ENCODE results near the gene GPR55.

GPR55 gene

GRCh38 chr2:230899786-230900185, 25.3 kb downstream of the GPR55 start:
- DNase-seq = peak; percentile 68

- peak; percentile 49 for DNase-seq
Observed at GRCh38 chr2:230899287-230899686, 25.8 kb downstream of the GPR55 start.

DNA sequence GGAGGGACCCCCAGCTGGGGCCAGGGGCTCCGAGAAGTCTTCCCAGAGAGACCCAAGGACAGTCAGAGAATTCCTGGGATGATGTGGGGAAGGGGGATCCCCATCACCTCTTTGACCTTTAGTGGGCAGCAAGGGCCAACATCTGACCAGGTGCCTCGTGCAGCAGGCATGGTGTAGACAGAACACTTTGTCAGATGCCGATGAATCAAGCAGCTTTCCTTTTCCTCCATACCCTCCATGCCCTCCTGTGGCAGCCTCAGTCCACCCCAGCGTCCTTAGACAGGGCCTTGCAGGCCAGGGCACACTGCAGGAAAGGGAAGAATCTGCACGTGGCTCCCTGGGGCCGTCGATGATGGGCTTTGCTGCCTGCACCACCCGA, 26.3 kb downstream of the GPR55 start:
- DNase-seq = peak; percentile 42

- DNase-seq = peak; percentile 52
Observed at GRCh38 chr2:230898016-230898712, 26.9 kb downstream of the GPR55 start.

- peak; percentile 42 for DNase-seq
Observed at GRCh38 chr2:230896346-230897115, 28.5 kb downstream of the GPR55 start.

- peak; percentile 47 for DNase-seq
Observed at GRCh38 chr2:230895536-230896345, 29.3 kb downstream of the GPR55 start.

DNA sequence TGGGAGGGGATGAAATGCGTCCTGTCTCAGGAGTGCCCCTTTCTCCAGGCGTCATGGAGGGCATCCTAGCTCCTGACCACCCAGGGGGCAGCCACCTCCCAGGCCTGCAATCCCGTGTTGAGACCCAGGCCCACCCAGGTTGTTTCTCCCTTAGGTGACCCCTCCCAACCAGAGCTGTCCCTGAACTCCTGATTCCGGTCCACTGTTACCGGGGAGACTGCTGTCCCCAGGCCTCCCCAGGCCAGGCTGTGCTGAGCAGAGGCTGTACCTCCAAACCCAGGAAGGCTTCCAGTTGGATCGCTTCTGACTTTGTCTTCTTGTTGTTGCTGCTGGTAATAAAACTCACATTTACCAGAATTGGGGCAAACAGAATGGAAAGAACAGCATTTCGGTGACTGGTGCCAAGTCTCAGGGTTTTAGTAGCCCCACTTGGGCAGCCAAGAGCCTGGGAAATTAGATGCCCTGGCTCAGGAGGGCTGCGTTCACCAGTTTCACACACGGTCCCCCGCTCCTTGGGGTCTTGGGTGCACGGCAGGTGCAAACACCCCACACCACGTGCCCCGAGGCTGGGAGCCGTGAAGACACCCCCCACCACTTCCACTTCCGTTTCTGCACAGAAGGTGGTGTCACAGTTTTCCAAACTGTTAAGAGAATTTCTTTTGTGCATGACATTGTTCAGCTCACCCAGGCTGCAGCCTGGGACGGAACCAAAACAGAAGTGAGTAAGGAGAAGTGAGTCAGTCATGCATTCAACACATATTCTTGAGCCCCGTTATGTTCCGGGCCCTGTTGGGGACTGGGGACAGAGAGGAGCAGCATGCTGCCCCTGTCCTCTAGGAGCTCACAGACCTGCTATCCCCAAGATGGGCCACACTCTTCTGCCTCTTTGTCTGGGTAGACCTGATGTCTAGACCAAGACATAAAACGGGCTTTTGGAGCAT, 30.9 kb downstream of the GPR55 start:
- peak; percentile 55 for DNase-seq

- peak; percentile 53 for DNase-seq
Observed at GRCh38 chr2:230893338-230893737, 31.7 kb downstream of the GPR55 start.

- no peak for DNase-seq
Observed at GRCh38 chr2:230891509-230891908, 33.5 kb downstream of the GPR55 start.

DNA sequence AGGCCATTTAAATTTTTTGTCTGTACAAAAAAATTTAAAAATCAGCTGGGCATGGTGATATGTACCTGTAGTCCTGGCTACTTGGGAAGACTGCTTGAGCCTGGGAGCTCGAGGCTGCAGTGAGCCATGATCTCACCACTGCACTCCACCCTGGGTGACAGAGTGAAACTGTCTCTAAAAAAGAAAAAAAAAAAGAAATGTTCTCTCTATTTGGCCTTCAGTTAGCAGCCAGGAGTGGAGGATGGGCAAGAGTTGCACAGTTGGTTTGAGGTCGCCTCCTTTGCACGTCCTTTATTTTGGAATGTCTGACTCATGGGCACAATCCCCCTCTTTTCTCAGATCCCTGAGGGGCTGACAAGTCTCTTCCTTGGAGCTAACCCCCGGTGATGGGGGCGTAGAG, 34.0 kb downstream of the GPR55 start:
- no peak for DNase-seq

- DNase-seq = no peak
Observed at GRCh38 chr2:230890646-230891045, 34.4 kb downstream of the GPR55 start.

GRCh38 chr2:230889911-230890601, 35.0 kb downstream of the GPR55 start:
- DNase-seq = no peak

DNA sequence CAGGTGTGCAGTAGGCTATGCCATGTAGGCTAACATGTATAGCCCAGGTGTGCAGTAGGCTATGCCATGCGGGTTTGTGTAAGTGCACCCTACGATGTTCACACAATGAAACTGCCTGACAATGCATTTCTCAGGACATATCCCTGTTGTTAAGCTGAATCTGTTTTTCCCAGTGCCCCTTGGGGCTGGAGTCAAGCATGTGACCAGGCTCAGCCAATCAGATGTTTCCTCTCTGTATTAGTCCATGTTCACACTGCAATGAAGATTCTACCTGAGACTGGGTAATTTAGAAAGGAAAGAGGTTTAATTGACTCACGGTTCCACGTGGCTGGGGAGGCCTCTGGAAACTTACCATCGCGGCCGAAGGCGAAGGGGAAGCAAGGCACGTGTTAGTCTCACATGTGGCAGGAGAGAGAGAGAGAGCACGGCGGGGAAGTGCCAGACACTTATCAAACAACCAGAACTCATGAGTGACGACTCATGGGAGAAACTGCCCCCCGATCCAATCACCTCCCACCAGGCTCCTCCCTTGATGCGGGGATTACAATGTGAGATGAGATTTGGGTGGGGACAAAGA, 36.1 kb downstream of the GPR55 start:
- no peak for DNase-seq

DNA sequence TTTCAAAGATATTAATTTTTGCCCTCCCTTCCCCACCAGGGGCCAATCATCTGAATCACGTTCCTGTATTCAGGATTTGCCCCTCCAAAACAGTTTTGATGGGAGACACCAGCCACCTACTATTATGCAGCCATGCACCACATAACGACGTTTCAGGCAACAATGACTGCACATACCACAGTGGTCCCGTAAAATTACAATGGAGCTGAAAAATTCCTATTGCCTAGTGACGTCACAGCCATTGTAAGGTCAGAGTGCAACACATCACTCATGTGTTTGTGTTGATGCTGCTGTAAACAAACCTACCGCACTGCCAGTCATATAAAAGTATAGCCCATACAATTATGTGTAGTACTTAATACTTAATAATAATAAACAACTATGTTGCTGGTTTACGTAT, 37.7 kb downstream of the GPR55 start:
- no peak for DNase-seq

- DNase-seq = no peak
Observed at GRCh38 chr2:230886671-230887071, 38.4 kb downstream of the GPR55 start.

DNA sequence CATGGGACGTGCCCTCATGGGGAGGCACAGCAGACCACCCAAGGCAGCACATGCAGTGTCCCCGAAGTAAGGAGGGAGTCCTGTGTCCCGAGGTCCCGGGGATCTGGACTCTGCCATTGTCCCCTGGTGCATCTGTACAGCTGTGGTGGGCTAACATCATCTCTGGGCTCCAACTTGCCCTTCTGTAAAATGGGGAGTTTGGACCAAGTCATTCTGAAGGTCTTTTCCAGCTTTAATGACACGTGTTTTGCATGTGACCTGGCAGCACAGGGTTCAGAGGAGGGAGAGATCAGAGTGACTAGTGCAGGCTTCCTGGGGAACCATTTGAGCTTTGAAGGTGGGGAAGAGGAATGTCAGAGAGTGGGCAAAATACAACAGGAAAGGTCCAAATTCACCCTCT, 38.8 kb downstream of the GPR55 start:
- DNase-seq = no peak

DNA sequence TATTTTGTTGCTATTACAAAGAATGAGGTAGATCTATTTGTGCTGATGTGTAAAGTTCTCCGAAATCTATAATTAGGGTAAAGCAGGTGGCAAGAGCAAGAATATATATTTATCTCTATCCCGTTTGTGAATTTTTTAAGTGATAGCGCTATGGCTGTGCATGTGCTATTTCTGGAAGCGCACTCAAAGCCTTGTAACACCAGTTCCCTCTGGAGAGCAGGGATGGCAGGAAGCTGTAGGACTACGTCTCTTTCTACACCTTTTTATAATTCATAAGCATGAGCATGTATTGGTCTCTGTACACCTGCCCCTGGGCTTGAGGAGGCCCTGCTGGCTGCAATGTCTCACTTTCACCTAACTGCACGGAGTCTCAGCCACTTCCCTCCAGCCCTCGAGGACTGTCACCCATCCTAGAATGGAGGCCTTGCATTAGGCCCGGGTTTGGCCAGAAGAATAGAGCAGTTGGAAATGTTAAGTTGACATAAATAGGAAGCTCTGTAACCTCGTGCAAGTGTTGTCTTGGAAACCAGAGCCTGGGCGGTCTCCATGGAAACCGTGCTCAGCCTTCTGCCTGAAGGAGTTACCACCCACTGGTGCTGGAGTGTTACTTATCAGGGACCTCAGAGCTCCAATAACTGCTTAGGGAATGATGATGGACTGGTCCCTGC, 39.4 kb downstream of the GPR55 start:
- no peak for DNase-seq

- peak; percentile 20 for DNase-seq
Observed at GRCh38 chr2:230881840-230882239, 43.2 kb downstream of the GPR55 start.

DNA sequence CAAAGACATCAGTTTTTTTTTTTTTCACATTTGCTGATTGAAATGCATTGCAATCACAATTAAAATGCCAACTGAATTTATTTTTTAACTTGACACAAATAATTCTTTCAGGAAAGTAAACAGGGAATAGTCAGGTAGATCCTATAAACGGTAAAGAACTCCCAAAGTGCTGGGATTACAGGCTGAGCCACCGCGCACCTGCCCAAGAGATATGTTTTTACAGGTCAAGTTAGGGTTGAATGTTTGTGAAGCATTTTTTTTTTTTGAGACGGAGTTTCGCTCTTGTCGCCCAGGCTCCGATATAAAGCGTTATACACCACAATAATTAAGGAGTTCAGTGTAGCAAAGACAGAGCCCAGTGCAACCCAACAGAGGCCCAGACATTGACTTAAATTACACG, 45.2 kb downstream of the GPR55 start:
- DNase-seq = peak; percentile 10

- DNase-seq = peak; percentile 41
Observed at GRCh38 chr2:230879271-230879882, 45.7 kb downstream of the GPR55 start.

Measured in activated CD8-positive, alpha-beta memory T cell treated with anti-CD3 and anti-CD28 coated beads, Interleukin-2, amount 50 U/mL, for 48 hours (primary cell).